K562 (cell line): ENCODE data around the gene CKLF.
"Not testable (repeated sequence)": the region's sequence is repeated elsewhere in the genome, so short reads cannot be mapped to it uniquely, and the experiment has no call there.

Experiments used
- CAMTA2 ChIP-seq: fragments of 250-450 bp; sonication (Bioruptor Pico); conservative IDR thresholded peaks from 2 replicates; pipeline ENCODE4 v1.5.1; 2022
- CBX3 ChIP-seq, 2 experiments: IDR thresholded peaks; 1 replicate in 1 of 2; 2 replicates in 1 of 2; pipeline ENCODE4 v1.6.1; 2012; ENCODE audit warnings: inconsistent platforms in 2 of 2, low read length in 2 of 2, borderline replicate concordance in 1 of 2, control low read depth in 1 of 2
- CBX8 ChIP-seq: fragments of 200-600 bp; sonication (generic); IDR thresholded peaks from 2 replicates; pipeline ENCODE4 v1.6.1; 2012; ENCODE audit warnings: borderline replicate concordance, mixed run types, low read depth, mild to moderate bottlenecking, moderate library complexity, mixed read lengths, low read length, control low read depth, inconsistent platforms; ENCODE audit not compliant: poor library complexity, severe bottlenecking; ENCODE audit errors: extremely low read depth
- CTCF ChIP-seq, 3 experiments: IDR thresholded peaks in 2 of 3; conservative IDR thresholded peaks in 1 of 3; 2 replicates each; pipeline ENCODE4 v1.5.1; 2011 to 2012; ENCODE audit warnings: low read length in 3 of 3, mild to moderate bottlenecking in 3 of 3, control low read depth in 2 of 3, improper control_type of control experiment in 1 of 3, inconsistent platforms in 1 of 3, low read depth in 1 of 3, mixed read lengths in 1 of 3, moderate library complexity in 1 of 3; ENCODE audit not compliant: insufficient read depth in 2 of 3
- EP300 ChIP-seq: IDR thresholded peaks from 2 replicates; pipeline ENCODE4 v1.6.1; 2012; ENCODE audit warnings: low read length, improper control_type of control experiment
- ETS1 ChIP-seq: conservative IDR thresholded peaks from 2 replicates; pipeline ENCODE4 v1.6.1; 2011; ENCODE audit warnings: low read depth, mild to moderate bottlenecking, low read length; ENCODE audit not compliant: control insufficient read depth
- GTF2F1 ChIP-seq: IDR thresholded peaks from 2 replicates; pipeline ENCODE4 v1.6.1; 2011; ENCODE audit warnings: low read depth, low read length, improper control_type of control experiment
- HINFP ChIP-seq: fragments of 450-650 bp; conservative IDR thresholded peaks from 2 replicates; pipeline ENCODE4 v1.6.1; 2016; ENCODE audit warnings: missing genetic modification characterization, low read depth, mild to moderate bottlenecking, control low read depth, missing compliant biosample characterization
- NONO ChIP-seq, 2 experiments: fragments of 200-400 bp in 1 of 2; fragments of 450-650 bp in 1 of 2; formaldehyde crosslinking in 1 of 2; IDR thresholded peaks; 2 replicates each; pipeline ENCODE4 v1.6.1; 2017; ENCODE audit warnings: low read depth in 2 of 2, mild to moderate bottlenecking in 2 of 2, moderate library complexity in 2 of 2, low read length in 1 of 2

GRCh38 chr16:66514980-66515595 lies 37.3 kb upstream of the CKLF start:
- not testable (repeated sequence) for TF ChIP-seq CAMTA2 (CRISPR knock-in tag); GTF2F1; CBX8; CTCF (IDR thresholded peaks at IDR 0.05 in 2 of 3, conservative IDR thresholded peaks at IDR 0.05 in 1 of 3; ENCODE audit: insufficient read depth in 2 of 3, low read depth in 1 of 3, low read length in 3 of 3); NONO (IDR thresholded peaks at IDR 0.05; ENCODE audit: low read depth in 2 of 2, low read length in 1 of 2); HINFP (tag); CBX3 (IDR thresholded peaks at IDR 0.05; ENCODE audit: borderline replicate concordance in 1 of 2, low read length in 2 of 2); EP300; ETS1
